ENCODE data around the gene ZMYM5.
"Not testable (repeated sequence)": the region's sequence is repeated elsewhere in the genome, so short reads cannot be mapped to it uniquely, and the experiment has no call there.

ZMYM5 gene

DNA sequence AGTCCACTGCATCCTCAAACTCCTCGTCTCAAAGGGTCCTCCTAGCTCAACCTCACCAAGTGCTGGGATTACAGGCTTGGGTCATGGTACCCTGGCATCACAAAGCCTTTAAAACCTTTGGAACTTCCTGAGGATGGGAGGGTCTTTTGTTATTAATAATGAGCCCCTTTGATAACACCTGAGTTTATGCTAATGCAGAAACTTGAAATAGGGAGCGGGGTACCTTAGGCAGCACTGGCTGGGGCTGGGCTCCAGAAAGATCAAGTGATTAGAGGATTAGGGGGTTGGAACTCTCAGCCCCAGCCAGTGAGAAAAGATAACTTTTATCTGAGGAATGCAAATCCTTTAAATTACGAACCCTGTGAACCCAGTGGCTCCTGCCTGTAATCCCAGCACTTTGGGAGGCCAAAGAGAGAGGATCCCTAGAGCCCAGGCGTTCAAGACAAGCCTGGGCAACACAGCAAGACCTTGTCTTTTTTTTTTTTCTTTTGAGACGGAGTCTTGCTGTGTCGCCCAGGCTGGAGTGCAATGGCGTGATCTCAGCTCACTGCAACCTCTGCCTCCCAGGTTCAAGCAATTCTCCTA lies 71.4 kb downstream of the ZMYM5 start:
- 77 to 92% methylated on average over 5 to 6 of the region's 7 CpGs for WGBS, 2 experiments (ENCODE audit: insufficient coverage in 2 of 2)
- peaks cover 5% of the 10 kb centered on the region for H3K4me1 ChIP-seq (ENCODE audit: control insufficient read depth, insufficient read depth, low read length, poor library complexity, severe bottlenecking)
- no peaks in the 10 kb centered on the region for H3K36me3 ChIP-seq (ENCODE audit: control insufficient read depth, insufficient read depth, low read length)
- H3K4me3 ChIP-seq (ENCODE audit: extremely low read depth, insufficient read depth, low read length, poor library complexity, severe bottlenecking) = no peak overlapping the region
- H3K27ac ChIP-seq (ENCODE audit: low read depth, low read length, severe bottlenecking) = no peak overlapping the region
- H3K9me3 ChIP-seq (ENCODE audit: control insufficient read depth, low read length) = no peaks in the 10 kb centered on the region

DNA sequence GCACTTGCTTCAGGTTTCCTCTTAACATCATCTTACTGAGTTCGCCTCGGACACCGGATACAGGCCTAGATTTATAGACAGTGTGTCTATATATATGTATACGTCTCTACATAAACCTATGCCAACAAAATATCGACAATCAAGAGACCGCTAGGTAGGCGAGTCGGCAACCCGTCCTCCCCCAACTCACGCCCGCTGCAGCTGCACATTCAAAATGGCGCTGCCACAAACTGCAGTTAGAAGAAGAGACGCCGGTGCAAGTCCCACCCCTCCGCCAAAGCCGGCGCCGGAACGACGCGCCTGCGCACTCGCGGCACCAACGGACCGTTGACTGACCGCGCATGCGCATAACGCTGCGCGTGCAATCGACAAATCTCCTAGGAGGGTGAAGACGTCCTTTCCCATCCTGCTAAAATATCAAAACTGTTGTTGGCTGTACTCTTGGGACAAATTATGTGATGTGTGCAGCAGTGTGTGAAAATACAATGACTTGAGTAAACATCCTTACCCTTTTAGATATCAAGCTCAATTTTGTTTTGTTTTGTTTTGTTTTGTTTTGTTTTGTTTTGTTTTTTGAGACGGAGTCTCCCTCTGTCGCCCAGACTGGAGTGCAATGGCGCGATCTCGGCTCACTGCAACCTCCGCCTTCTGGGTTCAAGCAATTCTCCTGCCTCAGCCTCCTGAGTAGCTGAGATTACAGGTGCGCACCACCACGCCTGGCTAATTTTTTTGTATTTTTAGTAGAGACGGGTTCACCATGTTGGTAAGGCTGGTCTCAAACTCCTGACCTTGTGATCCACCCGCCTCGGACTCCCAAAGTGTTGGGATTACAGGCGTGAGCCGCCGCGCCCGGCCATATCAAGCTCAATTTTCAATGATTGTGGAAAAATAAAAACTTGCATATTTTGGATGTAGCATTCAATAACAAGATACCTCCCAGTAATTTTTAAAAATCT lies 80.4 kb downstream of the ZMYM5 start, which contains the start of gene PSPC1:
Gene PSPC1, minus strand, starts transcription at position 219 of the 956 bp plus-strand sequence. Its CDS starts 188 bp downstream, at position 31.
- 15 to 19% methylated on average over 29 to 33 of the region's 50 CpGs for WGBS, 2 experiments (ENCODE audit: insufficient coverage in 2 of 2)
- H3K9me3 ChIP-seq (ENCODE audit: control insufficient read depth, low read length); H3K4me1 ChIP-seq (ENCODE audit: control insufficient read depth, insufficient read depth, low read length, poor library complexity, severe bottlenecking): not testable (repeated sequence)
- peak within 1 kb of the TSS; percentile 89 for H3K27ac ChIP-seq (ENCODE audit: low read depth, low read length, severe bottlenecking)
- peak within 1 kb of the TSS; percentile 95 for H3K4me3 ChIP-seq (ENCODE audit: extremely low read depth, insufficient read depth, low read length, poor library complexity, severe bottlenecking)
- peaks cover 13% of the 10 kb centered on the region for H3K36me3 ChIP-seq (ENCODE audit: control insufficient read depth, insufficient read depth, low read length)

DNA sequence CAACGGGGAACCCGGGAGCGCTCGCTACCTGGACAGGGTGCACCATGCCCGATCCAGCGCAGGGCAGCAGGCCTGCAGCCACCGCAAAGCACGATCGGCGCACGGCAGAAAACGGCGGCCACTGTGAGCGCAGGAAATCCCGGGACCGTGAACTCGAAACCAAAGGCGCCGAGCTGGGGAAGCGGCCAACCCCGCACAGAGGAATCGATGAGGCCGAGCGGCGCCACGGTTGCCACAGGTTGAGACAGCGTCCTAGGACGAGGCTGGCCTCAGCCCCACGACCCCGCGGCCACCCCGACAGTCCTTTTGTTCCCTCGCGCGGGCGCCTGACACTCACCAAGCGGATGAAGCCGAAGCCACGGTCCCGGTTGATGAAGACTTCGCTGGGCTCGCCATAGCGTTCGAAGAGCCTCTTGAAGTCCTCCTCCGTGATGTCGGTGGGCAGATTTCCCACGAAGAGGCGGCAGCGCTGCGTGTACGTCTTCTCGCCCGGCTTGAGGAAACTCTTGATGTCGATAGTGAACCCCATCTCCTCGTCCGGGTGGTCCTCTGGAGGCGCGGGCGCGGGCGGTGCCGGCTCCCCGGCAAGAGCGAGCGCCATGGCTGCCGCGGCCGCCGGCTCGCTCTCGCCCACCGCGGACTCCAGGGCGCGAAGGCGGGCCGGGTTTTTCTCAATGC lies 81.3 kb downstream of the ZMYM5 start:
- H3K9me3 ChIP-seq (ENCODE audit: control insufficient read depth, low read length) = no peaks in the 10 kb centered on the region
- H3K4me3 ChIP-seq (ENCODE audit: extremely low read depth, insufficient read depth, low read length, poor library complexity, severe bottlenecking) = peak overlapping the region; percentile 95
- H3K4me1 ChIP-seq (ENCODE audit: control insufficient read depth, insufficient read depth, low read length, poor library complexity, severe bottlenecking) = no peaks in the 10 kb centered on the region
- 0% methylated on average over 76 to 77 of the region's 77 CpGs for WGBS, 2 experiments (ENCODE audit: insufficient coverage in 2 of 2)
- H3K27ac ChIP-seq (ENCODE audit: low read depth, low read length, severe bottlenecking) = peak overlapping the region; percentile 89
- peaks cover 22% of the 10 kb centered on the region for H3K36me3 ChIP-seq (ENCODE audit: control insufficient read depth, insufficient read depth, low read length)

DNA sequence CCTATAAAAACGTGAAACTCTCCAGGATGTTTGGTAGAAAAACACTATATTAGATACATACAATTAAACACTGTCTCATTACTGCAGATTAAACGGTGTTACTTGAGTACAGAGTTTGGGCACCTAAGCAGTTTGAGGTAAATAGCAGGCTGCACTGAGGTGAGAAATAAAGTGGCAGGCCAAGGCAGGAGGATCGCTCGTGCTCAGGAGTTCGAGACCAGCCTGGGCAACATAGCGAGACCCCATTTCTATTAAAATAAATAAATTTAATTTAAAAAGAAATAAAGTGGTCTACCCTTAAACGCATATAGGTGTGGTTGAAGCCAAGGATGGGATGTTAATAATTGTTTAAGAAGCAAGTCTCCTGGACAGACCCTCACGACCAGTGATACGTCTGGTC lies 81.9 kb downstream of the ZMYM5 start:
- Histone ChIP-seq H3K36me3 (ENCODE audit: control insufficient read depth, insufficient read depth, low read length) (peaks cover 27% of the 10 kb centered on the region), H3K9me3 (ENCODE audit: control insufficient read depth, low read length) (no peaks in the 10 kb centered on the region), H3K4me3 (ENCODE audit: extremely low read depth, insufficient read depth, low read length, poor library complexity, severe bottlenecking) (peak overlapping the region; percentile 95), H3K27ac (ENCODE audit: low read depth, low read length, severe bottlenecking) (no peak overlapping the region), H3K4me1 (ENCODE audit: control insufficient read depth, insufficient read depth, low read length, poor library complexity, severe bottlenecking) (no peaks in the 10 kb centered on the region)
- WGBS, 2 experiments (ENCODE audit: insufficient coverage in 2 of 2) = 0% methylated on average over 1 of the region's 9 CpGs; no CpG with 5 or more reads in 1 of the 2 experiments

DNA sequence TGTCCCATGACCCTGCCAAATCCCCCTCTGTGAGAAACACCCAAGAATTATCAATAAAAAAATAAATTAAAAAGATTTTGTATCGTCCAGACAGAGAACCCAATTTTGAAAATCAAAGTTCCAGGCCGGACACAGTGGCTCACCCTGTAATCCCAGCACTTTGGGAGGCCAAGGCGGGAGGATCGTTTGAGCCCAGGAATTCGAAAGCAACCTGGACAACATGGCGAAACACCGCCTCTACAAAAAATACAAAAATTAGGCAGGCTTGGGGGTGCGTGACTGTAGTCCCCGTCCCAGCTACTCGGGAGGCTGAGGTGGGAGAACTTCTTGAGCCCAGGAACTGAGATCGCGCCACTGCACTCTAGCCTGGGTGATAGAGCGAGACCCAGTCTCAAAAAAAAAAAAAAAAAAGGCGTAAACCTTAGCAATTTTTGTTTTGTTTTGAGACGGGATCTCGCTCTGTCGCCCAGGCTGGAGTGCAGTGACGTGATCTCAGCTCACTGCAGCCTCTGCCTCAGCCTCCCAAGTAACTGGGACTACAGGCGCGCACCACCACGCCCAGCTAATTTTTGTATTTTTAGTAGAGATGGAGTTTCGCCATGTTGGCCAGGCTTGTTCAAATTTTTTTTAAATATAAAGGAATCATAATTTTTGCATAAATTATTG lies 82.6 kb downstream of the ZMYM5 start:
- Histone ChIP-seq H3K36me3 (ENCODE audit: control insufficient read depth, insufficient read depth, low read length) (peaks cover 32% of the 10 kb centered on the region), H3K4me3 (ENCODE audit: extremely low read depth, insufficient read depth, low read length, poor library complexity, severe bottlenecking) (peak overlapping the region; percentile 95)
- not testable (repeated sequence) for H3K27ac ChIP-seq (ENCODE audit: low read depth, low read length, severe bottlenecking); H3K4me1 ChIP-seq (ENCODE audit: control insufficient read depth, insufficient read depth, low read length, poor library complexity, severe bottlenecking); H3K9me3 ChIP-seq (ENCODE audit: control insufficient read depth, low read length)
- WGBS, 2 experiments (ENCODE audit: insufficient coverage in 2 of 2) = 97 to 98% methylated on average over 14 to 16 of the region's 22 CpGs

Measured in mesodermal cell (in vitro differentiated cells).